ENCODE measurements around the gene EDNRB.

DNA sequence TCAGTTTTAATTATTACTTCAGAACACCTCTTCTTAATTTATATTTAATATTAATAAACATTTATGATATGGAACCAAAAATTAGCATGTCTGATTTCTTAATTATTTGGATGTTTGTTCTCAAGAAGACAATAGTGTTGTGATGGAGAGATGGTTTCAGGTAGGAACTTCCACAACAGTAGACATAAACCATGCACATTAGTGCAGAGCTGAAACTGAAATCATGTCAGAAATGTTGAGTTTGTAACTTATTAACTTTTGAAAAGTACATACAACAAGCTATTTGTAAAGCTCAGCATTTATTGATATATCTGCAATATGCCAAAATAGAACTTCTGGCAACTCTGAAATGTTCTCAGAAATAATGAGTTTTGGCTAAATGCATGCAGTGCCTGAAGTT lies 11.8 kb upstream of the EDNRB start:
- TF ChIP-seq, protein P1, sequence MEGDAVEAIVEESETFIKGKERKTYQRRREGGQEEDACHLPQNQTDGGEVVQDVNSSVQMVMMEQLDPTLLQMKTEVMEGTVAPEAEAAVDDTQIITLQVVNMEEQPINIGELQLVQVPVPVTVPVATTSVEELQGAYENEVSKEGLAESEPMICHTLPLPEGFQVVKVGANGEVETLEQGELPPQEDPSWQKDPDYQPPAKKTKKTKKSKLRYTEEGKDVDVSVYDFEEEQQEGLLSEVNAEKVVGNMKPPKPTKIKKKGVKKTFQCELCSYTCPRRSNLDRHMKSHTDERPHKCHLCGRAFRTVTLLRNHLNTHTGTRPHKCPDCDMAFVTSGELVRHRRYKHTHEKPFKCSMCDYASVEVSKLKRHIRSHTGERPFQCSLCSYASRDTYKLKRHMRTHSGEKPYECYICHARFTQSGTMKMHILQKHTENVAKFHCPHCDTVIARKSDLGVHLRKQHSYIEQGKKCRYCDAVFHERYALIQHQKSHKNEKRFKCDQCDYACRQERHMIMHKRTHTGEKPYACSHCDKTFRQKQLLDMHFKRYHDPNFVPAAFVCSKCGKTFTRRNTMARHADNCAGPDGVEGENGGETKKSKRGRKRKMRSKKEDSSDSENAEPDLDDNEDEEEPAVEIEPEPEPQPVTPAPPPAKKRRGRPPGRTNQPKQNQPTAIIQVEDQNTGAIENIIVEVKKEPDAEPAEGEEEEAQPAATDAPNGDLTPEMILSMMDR (IDR thresholded peaks at IDR 0.05) = no peak
- TF ChIP-seq POLR2AphosphoS5 (IDR thresholded peaks at IDR 0.05) (no peak), POLR2A (IDR thresholded peaks at IDR 0.05) (no peak)
